ENCODE results near the gene RRAD. TPM values are rescaled to one million over a fixed set of nuclear protein-coding genes. Genes with fewer than 3 reads are reported as not detected.

RRAD gene
- total RNA-seq, 1 donor from 2014 or later = 0.24 TPM

DNA sequence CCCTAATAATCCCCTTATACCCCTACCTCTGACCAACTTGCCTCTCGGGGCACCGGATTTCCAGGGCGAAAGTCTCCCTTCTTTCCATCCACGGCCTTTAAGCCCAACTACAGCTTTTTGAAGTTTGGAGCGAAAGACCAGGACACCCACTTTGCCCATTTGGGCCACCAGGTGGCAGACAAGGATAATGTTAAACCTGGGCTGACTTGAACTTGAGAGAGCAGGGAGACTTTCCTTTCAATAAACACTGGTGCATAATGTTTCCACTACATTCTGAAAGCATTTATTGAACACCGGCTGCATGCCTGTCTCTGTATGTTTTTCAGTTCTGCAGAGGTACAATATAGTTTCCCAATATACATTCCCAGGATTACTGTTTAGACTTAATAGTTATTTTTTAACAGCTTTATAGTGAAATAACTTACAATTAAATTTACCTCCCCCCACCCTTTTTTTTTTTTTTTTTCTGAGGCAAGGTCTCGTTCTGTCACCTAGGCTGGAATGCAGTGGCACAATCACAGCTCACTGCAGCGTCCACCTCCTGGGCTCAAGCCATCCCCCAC is 28.8 kb upstream of the RRAD start:
- H3K4me2 ChIP-seq = no peak overlapping the region
- H4K20me1 ChIP-seq (ENCODE audit: low read depth) = no peaks in the 10 kb centered on the region
- H3K9ac ChIP-seq = no peak overlapping the region
- H3K27ac ChIP-seq = no peak overlapping the region
- Mint-ChIP-seq H3K4me1 (peaks cover 5% of the 10 kb centered on the region), H3K4me3 (no peak overlapping the region), H3K27ac (no peak overlapping the region), H3K9me3 (no peaks in the 10 kb centered on the region), H3K27me3 (ENCODE audit: insufficient read depth, low read depth) (peaks cover 11% of the 10 kb centered on the region), H3K36me3 (no peaks in the 10 kb centered on the region)
- H3K27me3 ChIP-seq = peaks cover 45% of the 10 kb centered on the region
- no peaks in the 10 kb centered on the region for H3K79me2 ChIP-seq (ENCODE audit: low read depth)
- TF ChIP-seq, protein P1, sequence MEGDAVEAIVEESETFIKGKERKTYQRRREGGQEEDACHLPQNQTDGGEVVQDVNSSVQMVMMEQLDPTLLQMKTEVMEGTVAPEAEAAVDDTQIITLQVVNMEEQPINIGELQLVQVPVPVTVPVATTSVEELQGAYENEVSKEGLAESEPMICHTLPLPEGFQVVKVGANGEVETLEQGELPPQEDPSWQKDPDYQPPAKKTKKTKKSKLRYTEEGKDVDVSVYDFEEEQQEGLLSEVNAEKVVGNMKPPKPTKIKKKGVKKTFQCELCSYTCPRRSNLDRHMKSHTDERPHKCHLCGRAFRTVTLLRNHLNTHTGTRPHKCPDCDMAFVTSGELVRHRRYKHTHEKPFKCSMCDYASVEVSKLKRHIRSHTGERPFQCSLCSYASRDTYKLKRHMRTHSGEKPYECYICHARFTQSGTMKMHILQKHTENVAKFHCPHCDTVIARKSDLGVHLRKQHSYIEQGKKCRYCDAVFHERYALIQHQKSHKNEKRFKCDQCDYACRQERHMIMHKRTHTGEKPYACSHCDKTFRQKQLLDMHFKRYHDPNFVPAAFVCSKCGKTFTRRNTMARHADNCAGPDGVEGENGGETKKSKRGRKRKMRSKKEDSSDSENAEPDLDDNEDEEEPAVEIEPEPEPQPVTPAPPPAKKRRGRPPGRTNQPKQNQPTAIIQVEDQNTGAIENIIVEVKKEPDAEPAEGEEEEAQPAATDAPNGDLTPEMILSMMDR (IDR thresholded peaks at IDR 0.05) = peak; percentile 66
- no peak for TF ChIP-seq EZH2phosphoT487 (IDR thresholded peaks at IDR 0.05)
- no peak for TF ChIP-seq EZH2 (IDR thresholded peaks at IDR 0.05)
- H3K4me3 ChIP-seq = no peak overlapping the region
- no peaks in the 10 kb centered on the region for H3K9me3 ChIP-seq (ENCODE audit: low read depth)
- peaks cover 5% of the 10 kb centered on the region for H3F3A ChIP-seq (ENCODE audit: low read depth)
- peak; percentile 50 for DNase-seq (ENCODE audit: low spot score)
- H3K4me1 ChIP-seq = no peaks in the 10 kb centered on the region
- no peaks in the 10 kb centered on the region for H3K36me3 ChIP-seq
- H2AFZ ChIP-seq (replicated peaks) = no peak overlapping the region

DNA sequence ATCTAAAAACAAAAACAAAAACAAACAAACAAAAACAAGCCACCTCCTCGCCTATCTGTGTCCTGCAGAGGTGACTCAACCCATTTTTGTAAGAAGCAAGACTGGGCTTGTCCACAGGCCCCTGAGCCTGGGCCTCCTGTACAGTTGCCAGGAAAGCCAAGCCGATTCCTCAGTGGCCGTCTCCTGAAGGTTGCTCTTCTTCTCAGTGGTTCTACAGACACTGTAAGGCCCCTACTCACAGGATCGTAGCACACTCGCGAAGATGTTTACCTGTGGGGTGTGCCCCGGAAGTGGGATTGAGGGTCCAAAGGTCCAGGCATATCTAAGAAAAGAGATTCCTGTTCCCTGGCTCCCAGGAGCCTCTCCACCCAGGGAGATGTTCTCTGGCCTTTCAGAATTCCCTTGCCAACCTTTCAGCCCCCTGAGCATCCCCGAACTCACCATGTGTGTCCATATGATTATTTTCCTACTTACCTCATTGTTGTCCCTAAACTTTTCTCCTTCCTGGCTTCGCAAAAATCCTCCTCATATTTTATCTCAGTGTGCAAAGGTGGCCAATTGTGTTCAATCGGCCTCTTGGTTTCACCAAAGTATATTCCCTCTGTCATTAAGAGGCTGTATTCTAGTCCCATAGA is 28.2 kb upstream of the RRAD start:
- Mint-ChIP-seq H3K27me3 (ENCODE audit: insufficient read depth, low read depth) (peaks cover 7% of the 10 kb centered on the region), H3K27ac (no peak overlapping the region), H3K36me3 (no peaks in the 10 kb centered on the region), H3K9me3 (no peaks in the 10 kb centered on the region), H3K4me1 (peaks cover 5% of the 10 kb centered on the region), H3K4me3 (no peak overlapping the region)
- TF ChIP-seq EZH2phosphoT487 (IDR thresholded peaks at IDR 0.05) = no peak
- no peak for TF ChIP-seq EZH2 (IDR thresholded peaks at IDR 0.05)
- TF ChIP-seq, protein P1 (IDR thresholded peaks at IDR 0.05) = no peak
- Histone ChIP-seq H3K4me1 (no peaks in the 10 kb centered on the region), H3K27me3 (peaks cover 50% of the 10 kb centered on the region), H3K27ac (no peak overlapping the region), H2AFZ (replicated peaks) (no peak overlapping the region), H3K4me2 (no peak overlapping the region), H3K36me3 (no peaks in the 10 kb centered on the region), H3K9me3 (ENCODE audit: low read depth) (no peaks in the 10 kb centered on the region), H4K20me1 (ENCODE audit: low read depth) (no peaks in the 10 kb centered on the region), H3K9ac (no peak overlapping the region), H3K4me3 (no peak overlapping the region), H3F3A (ENCODE audit: low read depth) (peaks cover 5% of the 10 kb centered on the region), H3K79me2 (ENCODE audit: low read depth) (no peaks in the 10 kb centered on the region)
- DNase-seq (ENCODE audit: low spot score) = no peak

DNA sequence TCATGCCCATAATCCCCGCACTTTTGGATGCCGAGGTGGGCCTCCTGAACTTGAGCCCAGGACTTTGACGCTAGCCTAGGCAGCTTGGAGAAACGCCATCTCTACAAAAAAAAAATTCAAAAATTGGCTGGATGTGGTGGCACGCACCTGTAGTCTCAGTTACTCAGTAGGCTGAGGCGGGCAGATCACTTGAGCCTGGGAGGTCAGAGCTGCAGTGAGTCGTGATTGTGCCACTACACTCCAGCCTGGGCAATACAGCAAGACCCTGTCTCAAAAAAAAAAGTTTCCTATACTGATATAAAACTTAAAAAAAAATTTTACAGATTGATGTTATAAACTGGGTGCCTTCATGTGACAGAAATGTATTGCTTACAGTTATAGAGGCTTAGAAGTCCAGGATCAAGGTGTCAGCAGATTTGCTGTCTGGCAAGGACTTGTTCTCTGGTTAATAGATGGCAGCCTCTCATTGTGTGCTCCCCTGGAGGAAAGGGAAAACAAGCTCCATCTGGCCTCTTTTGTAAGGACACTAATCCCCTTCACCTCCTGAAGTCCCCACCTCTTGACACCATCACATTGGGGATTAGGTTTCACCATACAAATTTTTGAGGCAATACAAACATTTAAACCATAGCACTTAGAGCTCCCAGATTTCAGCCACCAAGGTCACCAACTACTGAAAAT is 27.2 kb upstream of the RRAD start:
- Mint-ChIP-seq H3K9me3 (no peaks in the 10 kb centered on the region), H3K4me1 (peaks cover 7% of the 10 kb centered on the region), H3K27ac (no peak overlapping the region), H3K36me3 (no peaks in the 10 kb centered on the region), H3K27me3 (ENCODE audit: insufficient read depth, low read depth) (peaks cover 5% of the 10 kb centered on the region), H3K4me3 (no peak overlapping the region)
- Histone ChIP-seq H3K27ac (no peak overlapping the region), H3K4me3 (no peak overlapping the region), H3K4me1 (no peaks in the 10 kb centered on the region), H3K27me3 (peaks cover 50% of the 10 kb centered on the region), H3K4me2 (no peak overlapping the region), H3K9me3 (ENCODE audit: low read depth) (no peaks in the 10 kb centered on the region), H3K79me2 (ENCODE audit: low read depth) (no peaks in the 10 kb centered on the region), H3F3A (ENCODE audit: low read depth) (peaks cover 5% of the 10 kb centered on the region), H3K36me3 (no peaks in the 10 kb centered on the region), H4K20me1 (ENCODE audit: low read depth) (peaks cover 2% of the 10 kb centered on the region), H2AFZ (replicated peaks) (no peak overlapping the region), H3K9ac (no peak overlapping the region)
- DNase-seq (ENCODE audit: low spot score) = peak; percentile 14
- TF ChIP-seq, protein P1 (IDR thresholded peaks at IDR 0.05) = no peak
- no peak for TF ChIP-seq EZH2 (IDR thresholded peaks at IDR 0.05)
- no peak for TF ChIP-seq EZH2phosphoT487 (IDR thresholded peaks at IDR 0.05)

All from neural progenitor cell (in vitro differentiated cells).